ENCODE measurements around the gene OR2A25.
"Not testable (repeated sequence)": the region's sequence is repeated elsewhere in the genome, so short reads cannot be mapped to it uniquely, and the experiment has no call there.

OR2A25 gene, protein sequence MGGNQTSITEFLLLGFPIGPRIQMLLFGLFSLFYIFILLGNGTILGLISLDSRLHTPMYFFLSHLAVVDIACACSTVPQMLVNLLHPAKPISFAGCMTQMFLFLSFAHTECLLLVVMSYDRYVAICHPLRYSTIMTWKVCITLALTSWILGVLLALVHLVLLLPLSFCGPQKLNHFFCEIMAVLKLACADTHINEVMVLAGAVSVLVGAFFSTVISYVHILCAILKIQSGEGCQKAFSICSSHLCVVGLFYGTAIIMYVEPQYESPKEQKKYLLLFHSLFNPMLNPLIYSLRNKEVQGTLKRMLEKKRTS

DNA sequence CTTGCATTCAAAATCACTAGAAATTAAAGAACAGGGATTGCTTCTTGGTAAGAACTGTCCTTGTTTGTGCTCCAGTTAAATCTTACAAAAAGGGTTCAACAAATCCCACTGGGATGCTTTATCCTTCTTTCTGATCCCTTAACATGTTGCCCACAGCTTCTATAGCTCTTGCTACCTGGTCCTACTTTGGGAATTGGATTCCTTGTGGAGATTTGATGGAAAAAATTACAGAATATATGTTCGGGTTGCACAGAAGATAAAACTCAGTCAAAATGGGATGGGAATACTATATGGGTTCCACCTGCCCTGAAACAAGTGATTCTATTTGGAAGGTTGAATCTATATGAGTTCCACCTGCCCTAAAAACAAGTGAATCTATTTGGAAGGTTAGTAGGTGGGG is at the start of gene OR2A25:
OR2A25 (plus strand) TSS at position 301 of the 400 bp plus-strand sequence. CDS start 4,409 bp downstream, outside the sequence.
- DNase-seq = no peak

DNA sequence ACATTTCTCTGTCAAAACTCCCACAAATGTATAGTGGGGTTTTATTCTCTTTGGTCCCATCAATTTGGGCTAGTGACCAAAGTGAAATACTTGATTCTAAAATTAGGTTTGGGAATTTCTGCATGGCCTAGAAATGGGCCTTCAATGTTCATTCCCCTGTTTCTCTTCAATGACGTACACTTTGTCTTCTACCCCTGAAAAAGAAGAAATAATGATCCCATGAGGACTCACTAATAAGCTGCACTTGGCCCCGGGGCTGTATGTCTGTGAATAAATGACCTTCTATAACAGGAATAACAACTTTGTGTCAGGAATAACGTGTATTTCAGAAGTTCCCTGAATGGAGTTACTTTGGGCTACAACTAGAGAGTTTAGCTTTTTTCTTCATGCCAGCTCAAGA is 49.3 kb upstream of the OR2A25 start:
- no peak for DNase-seq

DNA sequence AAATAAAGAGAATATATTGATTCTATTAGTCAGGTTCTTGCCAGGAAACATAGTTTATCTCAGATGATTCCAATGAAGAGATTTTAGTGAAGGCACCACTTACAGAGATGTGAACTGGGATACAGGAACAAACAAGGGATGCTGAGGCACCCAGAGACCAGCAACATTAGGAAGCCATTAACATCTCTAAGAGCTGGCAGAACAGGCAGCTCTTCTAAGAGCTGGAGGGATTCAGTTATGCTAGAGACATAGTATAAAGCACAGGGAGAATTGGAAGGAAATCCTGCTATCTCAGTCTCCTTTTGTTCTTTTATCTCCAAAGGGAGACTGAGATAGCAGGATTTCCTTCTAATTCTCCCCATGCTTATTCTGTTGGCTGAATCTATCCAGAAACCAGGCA is 47.4 kb upstream of the OR2A25 start:
- no peak for DNase-seq

DNA sequence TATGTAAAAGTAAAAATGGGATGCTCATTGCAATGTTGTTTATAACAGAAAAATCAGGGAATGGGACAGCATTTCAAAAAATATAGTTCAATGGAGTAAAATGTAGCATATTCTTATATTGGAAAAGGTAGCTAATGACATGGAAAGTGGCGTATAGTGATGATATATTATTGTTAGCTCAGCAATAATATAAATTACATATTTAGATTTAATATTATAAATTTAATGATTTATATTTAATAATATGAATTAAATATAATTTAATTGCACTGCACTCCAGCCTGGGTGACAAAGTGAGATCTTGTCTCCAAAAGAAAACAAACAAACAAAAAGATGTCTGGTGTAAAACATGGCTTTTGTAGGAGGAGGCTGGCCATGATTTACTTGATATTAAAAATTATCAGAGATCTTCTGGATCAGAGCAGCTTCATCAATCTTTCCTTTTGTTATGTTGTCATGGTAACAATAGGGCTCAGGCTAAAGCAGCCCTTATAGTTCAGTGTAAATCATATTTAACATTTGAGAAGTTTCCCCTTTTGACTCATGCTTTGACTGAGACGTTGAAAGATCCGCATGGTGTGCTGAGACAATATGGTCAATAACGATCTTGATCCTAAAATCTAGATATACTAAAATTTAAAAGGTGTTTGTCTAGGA is 46.3 kb upstream of the OR2A25 start:
- DNase-seq = no peak

DNA sequence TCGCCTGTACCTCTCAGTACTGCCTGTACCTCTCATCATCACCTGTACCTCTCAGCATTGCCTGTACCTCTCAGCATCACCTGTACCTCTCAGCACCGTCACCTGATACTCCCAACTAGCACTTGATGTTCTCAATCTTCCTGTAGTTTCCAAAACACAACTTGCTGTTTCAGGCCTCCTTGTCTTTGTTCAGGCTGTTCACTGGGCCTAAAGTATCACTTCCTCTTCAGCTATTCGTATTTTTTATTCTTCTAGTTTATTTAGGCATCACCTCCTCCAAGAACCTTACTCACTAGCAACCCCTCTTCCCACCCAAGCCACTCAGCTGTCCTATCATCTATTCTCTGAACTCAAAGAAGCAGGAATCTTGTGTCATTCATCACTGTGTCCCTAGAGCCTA is 45.4 kb upstream of the OR2A25 start:
- no peak for DNase-seq

DNA sequence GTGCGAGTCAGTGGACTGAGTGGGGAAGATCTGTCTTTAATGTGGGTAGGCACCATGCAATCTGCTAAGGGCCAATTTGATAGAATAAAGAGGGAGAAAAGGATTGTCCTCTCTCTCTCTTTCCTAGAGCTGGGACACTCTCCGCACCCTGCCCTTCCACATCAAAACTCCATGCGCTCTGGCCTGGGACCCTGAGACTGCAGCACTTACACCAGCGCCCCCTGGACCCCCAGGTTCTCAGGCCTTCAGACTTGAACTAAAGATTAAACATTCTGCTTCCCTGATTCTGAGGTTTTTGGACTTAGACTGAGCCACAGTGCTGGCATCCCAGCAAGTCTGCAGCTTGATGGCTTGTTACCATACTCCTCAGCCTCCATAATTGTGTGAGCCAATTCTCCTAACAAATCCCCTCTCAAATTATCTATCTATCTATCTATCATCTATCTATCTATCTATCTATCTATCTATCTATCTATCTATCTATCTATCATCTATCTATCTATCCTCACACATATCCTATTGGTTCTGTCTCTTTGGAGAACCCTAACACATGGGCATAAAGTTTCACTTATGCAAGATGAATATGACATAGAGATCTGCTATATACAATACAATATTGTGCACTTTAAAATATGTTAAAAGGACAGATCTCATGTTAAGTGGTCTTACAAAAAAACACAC is 43.3 kb upstream of the OR2A25 start:
- DNase-seq = no peak

DNA sequence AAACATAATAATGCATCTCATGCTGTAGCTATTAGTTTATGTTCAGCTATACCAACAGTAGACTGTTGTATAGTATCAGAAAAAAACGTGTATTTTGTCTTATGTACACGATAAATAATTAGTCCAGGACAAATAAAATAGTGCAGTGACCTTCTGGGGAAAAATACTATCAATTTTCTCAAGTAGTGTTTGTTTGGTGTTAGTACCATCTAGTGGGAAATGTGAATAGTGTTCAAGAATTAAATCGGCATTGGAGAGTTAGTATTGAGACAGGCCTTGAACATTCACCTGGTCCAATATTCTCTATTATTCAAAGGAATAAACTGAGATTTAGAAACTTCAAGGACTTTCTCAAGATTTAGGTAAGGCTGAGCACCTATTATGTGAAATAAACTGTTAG is 42.5 kb upstream of the OR2A25 start:
- no peak for DNase-seq

DNA sequence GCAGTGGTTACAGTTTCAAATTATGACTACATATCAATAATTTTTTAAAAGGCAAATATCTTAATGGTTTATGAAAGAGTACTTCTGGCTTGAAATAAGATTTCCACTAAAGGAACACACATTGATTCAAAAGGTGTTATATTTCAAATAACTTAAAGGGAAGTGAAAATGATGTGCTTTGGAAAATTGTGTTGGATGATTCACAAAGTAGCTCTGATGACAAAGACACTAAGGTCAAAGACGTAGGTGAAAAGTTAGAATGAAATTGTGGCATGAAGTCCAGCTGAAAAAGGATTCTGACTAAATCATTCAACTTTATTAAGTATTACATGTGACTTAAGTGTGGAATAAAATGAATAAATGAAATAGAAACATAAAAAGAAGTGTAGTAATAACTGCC is 41.6 kb upstream of the OR2A25 start:
- no peak for DNase-seq

DNA sequence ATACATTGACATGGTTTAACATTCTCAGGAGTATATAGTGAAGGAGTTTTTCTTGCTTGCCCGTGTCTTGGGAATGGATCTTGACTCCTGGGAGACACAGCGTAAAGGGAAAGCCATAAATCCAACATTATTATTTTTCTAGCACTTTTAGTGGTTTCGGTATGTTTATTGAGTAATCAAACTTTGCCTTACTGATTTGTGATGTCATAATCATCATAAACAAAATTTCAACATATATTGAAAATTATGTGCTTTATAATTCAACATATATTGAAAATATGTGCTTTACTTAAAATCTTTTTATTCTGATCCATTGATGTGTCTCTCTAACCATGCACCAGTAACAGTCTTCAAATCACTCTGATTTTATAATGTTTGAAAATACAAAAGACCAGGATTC is 41.1 kb upstream of the OR2A25 start:
- no peak for DNase-seq

DNA sequence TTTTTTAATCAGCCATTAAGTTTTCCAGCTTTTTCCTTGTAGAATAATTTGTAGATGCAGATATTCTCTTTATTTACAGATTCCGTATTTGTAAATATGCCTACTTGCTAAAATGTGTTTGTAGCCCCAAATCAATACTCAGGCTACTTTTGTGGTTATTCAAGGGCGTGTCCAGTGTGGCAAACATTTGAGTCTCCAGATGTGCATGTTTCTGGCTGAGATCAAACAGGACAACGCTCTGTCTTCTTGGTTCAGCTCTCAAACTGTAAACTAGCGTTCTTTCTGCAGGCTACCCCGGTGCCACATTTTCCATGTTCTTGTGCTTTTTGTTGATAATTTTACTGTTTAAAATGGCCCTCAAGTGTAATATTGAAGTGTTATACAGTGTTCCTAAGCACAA is 37.1 kb upstream of the OR2A25 start:
- DNase-seq = no peak

DNA sequence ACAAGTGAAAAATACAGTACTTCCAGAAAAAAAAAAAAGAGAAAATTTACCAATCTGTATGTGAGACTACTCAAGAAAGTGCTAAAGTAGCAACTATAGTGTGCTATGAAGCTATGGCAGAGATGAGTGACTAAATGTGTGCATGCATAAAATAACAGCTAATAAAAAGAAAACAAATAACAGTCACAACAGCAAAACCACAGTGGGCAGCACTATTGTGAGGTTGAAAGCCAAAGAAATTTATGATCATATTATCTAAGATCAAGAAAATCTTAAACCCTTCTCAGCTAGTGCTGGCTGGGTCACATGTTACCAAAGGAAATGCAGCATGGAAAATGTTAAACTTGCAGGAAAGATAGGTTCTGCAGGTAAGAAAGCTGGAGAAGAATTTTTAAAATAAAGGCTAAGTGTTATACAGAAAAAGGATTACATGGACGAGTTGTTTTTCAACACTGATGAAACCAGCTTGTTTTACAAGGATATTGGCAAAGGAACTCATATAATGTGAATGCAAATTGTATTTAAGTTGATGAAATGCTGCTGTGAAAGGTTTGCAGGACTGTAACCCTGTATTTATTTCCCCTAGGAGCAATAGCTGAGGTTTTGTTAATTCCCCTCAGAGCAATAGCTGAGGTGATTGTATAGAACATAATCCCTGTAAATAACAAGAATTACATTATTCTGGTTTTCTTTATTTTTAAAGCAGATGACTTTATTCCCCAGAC is 36.5 kb upstream of the OR2A25 start:
- DNase-seq = no peak

DNA sequence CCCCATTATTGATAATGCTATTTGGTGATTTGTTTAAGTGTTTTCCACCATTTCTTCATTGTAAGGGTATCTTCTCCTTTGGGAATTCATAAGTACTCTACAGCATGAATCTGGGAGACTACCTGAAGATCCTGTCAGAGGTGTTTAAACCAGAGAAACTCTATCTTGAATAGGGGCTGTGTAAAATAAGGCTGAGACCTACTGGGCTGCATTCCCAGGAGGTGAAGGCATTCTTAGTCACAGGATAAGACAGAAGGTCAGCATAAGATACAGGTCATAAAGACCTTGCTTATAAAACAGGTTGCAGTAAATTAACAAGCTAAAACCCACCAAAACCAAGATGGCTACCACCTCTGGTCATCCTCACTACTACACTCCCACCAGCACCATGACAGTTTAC is 34.2 kb upstream of the OR2A25 start:
- DNase-seq = no peak

DNA sequence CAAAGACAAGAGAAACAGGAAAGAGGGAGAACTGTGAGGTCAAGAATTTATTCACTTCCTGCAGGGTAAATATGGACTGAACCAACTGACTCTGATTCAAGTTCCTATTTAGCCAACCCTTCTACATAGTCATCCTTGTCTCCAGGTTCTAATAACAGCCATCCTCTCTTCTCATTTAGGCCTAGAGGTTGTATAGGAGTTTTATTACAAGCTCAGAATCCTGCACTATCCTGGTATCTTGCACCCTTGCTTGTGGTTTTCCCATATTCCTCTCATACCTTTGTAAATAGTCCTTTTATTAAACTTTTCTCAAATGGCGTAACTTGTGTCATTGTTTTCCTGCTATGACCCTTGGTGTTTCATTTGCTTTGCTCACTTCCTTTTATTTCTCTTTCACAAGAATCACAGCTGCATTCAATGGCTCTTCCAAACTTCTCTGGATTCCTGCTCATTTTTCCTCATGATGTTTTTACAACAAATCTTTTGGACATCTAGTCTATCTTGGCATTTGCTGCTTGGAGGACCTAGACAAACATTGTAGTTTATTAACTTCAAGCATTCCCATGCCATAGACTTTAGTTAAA is 33.2 kb upstream of the OR2A25 start:
- no peak for DNase-seq

DNA sequence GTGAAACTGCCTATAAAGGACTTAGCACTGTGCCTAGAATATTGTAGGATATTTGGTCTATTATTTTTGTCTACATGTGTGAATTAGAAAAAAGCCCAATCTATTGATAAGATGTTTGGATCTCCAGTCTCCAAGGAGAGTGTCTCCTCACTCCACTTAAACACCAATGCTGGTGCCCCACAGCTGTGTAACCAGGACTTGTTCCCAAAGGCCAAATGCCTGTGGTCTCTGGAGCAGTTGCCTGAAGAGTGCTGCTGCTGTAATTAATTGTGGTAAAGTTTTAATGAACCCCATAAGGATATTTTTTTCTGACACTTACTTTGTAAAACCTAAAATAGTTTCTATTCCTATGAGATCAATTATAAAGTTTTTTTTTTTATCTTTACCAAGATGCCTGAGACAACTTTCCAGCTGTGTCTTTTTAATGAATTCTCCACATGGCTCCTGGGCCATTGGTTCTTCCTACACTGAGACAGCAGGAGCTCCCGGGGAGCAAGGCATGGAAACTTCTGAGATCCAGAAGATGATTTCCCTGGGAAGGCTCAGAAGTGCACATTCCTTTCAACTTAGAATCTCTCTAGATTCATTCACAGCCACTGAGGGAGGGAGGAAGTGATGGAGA is 32.1 kb upstream of the OR2A25 start:
- no peak for DNase-seq

DNA sequence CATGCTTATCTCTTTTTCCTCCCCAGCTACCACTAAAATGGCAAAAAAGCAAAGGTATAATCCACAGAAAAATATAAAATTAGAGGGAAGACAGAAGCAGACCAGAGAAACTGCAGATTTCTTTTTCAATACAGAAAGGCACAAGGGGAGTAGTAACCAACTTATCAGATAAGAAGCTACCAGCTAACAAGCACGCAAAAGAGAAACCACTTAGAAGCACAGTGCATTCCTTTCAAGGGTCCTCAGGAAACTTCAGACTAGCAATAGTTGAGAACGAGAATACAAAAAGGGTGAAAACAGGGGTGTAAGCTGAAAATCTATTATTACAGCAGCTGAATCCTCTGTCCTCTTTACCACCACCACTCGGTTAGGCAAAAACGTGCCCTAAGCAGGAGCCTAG is 30.7 kb upstream of the OR2A25 start:
- no peak for DNase-seq

DNA sequence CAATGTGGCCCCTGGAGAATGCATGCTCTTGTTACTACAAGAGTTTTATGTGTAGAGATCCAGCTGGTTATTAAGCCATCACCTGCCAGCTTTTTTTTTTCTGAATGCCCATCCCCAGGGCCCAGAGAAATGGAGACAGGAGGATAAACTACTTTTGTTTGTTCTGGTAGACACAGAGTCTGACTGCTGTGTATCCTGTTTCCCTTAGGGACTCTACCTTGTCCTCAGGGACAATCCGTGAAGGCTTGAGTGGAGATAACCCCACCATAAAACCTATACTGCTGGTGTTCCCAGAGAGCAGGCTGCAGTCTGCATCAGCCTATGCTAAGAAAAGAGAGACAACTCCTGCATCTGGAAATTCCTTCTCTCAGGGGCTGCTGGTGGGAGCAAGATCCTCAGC is 21.0 kb upstream of the OR2A25 start, which contains the start of gene OR2A5:
OR2A5 (plus strand) TSS at position 301 of the 400 bp plus-strand sequence. CDS start 1,454 bp downstream, outside the sequence.
- DNase-seq = no peak

DNA sequence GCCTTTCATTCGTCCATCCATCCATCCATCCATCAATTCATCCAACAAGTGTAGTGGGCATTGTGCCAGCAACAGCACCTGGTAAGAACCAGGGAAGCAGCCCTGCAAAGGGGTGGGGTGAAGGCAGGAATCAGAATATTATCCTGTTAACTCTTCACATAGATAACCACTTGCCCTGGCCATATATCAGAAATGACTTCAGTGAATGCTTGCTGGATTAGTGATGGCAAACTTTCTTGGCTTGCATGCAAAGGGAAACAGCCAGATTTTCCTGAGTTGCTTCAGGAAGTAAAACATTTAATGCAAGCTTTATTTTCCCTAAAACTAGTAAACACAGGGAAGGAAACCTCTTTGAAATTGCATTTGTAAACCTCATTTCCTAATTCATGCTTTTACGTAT is 20.1 kb upstream of the OR2A25 start:
- DNase-seq = no peak

DNA sequence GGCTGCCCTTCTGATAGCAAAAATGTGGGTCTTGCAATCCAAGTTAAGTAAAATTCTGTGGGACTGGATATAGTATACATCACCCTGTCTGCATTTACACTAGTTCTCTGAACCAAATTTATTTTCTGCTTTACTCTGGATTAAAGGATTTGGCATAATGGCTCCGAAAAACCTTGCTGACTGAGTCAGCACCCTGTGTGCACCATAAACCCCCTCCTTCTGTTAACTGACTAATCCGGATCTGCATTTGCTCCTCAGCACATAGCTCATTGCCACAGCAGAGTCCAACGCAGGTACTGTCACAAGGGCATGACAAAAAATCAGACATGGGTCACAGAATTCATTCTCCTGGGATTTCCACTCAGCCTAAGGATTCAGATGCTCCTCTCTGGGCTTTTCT is 19.5 kb upstream of the OR2A25 start:
- no peak for DNase-seq

DNA sequence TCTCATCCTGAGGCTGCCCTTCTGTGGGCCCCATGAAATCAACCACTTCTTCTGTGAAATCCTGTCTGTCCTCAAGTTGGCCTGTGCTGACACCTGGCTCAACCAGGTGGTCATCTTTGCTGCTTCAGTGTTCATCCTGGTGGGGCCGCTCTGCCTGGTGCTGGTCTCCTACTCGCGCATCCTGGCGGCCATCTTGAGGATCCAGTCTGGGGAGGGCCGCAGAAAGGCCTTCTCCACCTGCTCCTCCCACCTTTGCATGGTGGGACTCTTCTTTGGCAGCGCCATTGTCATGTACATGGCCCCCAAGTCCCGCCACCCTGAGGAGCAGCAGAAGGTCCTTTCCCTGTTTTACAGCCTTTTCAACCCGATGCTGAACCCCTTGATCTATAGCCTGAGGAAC is 18.7 kb upstream of the OR2A25 start:
- DNase-seq = not testable (repeated sequence)

DNA sequence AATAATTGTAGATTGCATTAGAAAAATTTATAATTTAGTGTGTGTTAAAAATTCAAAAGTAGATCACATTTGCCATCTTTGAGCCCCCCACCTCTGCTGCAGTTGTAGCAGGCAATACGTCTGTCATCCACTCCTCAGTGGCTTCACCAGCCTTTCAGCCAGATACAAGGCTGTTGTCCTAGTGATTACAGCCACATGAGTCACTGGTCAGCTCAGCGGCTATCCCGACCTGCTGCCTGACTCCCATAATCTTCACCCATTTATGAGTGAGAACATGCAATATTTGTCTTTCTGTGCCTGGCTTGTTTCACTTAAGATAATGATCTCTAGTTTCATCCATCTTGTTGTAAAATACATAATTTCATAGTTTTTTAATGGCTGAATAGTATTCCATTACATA is 11.7 kb upstream of the OR2A25 start:
- no peak for DNase-seq

DNA sequence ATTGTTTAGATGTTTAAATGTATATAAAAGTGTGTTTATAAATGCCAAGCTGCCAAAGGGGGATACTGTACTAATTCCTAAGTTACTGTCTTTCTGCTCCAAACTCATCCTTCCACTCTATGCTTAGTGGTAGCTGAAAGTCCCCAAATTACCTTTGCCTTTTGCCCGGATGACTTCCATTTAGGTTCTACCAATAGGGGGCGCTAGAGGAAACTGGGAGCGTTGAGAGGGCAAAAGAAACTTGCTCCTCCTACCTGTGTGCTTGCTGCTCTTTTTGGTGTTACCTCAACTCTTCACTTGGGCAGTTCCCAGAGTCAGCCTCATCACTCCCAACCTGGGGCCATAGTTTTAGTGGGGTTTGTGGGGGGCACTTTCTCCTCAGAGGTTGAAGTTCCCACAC is 5.9 kb upstream of the OR2A25 start:
- DNase-seq = no peak

DNA sequence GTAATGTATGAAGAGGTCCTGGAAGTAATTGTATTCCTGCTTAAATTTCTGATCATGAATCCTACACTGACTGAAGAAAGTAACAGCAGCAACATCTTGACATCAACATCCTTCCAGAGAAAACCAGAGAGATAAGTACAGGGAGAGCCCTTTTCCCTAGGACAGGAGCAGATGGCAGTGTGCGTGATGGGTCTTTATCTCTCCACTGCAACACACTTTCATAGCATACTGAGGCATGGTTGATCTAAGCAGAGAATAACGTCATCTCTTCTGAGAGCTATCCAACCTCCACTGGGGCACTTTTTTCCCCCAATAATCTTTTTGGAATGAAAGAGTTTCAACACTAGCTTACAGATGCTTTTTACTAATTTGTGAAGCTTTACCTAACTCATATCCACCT is 342 bp downstream of the OR2A25 start:
- no peak for DNase-seq

DNA sequence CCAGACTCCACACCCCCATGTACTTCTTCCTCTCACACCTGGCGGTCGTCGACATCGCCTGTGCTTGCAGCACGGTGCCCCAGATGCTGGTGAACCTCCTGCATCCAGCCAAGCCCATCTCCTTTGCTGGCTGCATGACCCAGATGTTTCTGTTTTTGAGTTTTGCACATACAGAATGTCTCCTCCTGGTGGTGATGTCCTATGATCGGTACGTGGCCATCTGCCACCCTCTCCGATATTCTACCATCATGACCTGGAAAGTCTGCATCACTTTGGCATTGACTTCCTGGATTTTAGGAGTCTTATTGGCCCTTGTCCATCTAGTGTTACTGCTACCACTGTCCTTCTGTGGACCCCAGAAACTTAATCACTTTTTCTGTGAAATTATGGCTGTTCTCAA is 4.8 kb downstream of the OR2A25 start:
- no peak for DNase-seq
